Loucy (cell line): ENCODE data around the gene LYPLA2.

Experiments
- CTCF ChIP-seq: fragments of 200-600 bp; sonication (generic); conservative IDR thresholded peaks from 2 replicates; pipeline ENCODE4 v1.5.1; 2014; ENCODE audit warnings: mild to moderate bottlenecking, antibody characterized with exemption, low read length
- EZH2phosphoT487 ChIP-seq: fragments of 200-600 bp; IDR thresholded peaks from 2 replicates; pipeline ENCODE4 v1.6.1; 2018; ENCODE audit warnings: antibody characterized with exemption, mild to moderate bottlenecking, moderate library complexity, borderline replicate concordance

DNA sequence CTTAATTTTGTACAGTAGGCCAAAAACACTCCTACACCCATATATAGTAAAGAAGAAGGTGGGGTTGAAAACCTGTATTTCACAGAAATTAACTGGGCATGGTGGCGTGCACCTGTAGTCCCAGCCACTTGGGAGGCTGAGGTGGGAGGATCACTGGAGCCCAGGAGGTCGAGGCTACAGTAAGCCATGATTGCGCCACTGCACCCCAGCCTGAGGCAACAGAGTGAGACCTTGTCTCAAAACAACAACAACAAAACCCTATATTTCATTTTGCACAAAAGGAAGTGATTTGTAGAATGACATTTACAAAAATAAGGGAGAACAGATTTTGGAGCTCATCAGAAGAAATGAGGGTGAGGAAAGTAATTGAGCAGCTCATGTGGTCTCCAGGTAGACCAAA is 2.2 kb upstream of the LYPLA2 start:
- no peak for TF ChIP-seq CTCF
- no peak for TF ChIP-seq EZH2phosphoT487
